C1 segment of cervical spinal cord (tissue), 14 donors: ENCODE data around the gene L3MBTL2.
A peak's percentile ranks its signal among the peaks of the same experiment; 100 is the strongest.
"Not testable (repeated sequence)": the region's sequence is repeated elsewhere in the genome, so short reads cannot be mapped to it uniquely, and the experiment has no call there.

Experiments used
- DNase-seq, 14 donors: peaks; one replicate each; lab custom pipeline; 2025; lab: John Stamatoyannopoulos, UW

The L3MBTL2 gene

GRCh38 chr22:41204992-41205900 lies at the start of gene L3MBTL2:
Gene L3MBTL2 (plus strand): TSS chr22:41205312. CDS start chr22:41205363, 51 bp downstream.
- peak; percentile 52 to 97 (median 95) for DNase-seq

DNA sequence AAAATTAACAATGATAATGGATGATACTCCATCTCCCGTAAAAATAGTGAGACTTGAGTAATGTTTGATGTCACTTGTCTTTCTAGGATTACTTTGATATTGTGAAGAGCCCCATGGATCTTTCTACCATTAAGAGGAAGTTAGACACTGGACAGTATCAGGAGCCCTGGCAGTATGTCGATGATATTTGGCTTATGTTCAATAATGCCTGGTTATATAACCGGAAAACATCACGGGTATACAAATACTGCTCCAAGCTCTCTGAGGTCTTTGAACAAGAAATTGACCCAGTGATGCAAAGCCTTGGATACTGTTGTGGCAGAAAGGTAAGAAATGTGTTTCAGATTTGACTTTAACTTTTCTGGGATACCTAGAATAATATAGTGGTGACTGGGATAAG lies 48.0 kb upstream of the L3MBTL2 start:
- peak in 1 of 14 donors; percentile 6 for DNase-seq

DNA sequence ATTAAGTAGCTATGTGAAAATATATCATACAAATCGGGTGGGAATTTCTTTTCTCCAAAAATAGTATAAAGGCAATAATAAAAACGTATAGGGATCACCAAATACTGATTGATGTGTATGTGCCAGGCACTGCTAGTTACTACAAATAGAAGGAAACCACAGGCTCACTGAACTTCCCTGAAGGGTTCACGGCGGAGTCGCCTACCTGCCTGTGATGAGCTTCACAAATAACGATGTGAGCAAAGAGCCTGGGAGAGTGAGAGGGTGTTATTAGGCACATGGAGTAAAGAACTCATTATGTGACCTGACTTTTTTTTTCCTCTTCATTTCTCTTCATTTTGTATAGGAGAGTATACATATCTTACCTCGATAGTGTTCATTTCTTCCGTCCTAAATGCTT lies 36.0 kb upstream of the L3MBTL2 start:
- DNase-seq: no peak

DNA sequence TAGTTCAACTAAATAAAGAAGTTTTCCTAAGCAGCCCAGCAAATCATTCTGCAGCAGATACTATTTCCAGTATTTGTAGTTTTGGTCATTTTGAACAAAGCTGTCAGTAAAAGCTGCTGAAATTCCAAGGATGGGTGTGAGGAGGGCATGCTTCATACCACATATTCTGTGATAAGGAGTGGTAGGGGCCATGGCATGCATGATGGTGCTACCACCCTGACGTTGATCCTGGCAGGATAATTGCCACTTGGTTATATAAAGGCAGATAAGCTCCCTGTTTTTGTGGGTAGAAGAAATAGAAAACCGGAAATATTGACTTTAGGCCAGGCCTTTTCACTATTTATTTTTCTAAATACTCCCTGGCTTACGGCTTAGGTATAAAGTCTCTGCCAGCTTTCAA lies 33.1 kb upstream of the L3MBTL2 start:
- no peak for DNase-seq

DNA sequence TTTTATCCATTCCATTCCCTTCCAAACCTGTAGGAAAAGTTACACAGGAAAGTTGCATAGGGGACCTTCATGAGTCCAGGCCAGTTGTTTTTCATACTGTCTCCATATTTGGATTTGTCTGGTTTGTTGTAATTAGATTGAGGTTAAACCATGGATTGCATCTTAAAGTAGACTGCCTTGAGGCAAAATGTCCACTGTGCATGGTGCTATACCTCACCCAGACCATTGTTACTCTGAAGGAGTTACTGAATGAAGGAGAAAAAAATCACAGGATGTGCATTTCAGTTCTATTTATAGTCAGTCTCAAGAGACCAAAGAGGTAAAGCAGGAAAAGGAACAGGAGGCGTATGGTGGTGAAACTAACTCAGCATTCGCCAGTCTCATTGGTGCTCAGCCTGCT lies 29.6 kb upstream of the L3MBTL2 start:
- DNase-seq: no peak

DNA sequence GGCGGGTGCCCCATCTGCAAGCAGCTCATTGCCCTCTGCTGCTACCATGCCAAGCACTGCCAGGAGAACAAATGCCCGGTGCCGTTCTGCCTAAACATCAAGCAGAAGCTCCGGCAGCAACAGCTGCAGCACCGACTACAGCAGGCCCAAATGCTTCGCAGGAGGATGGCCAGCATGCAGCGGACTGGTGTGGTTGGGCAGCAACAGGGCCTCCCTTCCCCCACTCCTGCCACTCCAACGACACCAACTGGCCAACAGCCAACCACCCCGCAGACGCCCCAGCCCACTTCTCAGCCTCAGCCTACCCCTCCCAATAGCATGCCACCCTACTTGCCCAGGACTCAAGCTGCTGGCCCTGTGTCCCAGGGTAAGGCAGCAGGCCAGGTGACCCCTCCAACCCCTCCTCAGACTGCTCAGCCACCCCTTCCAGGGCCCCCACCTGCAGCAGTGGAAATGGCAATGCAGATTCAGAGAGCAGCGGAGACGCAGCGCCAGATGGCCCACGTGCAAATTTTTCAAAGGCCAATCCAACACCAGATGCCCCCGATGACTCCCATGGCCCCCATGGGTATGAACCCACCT lies 28.0 kb upstream of the L3MBTL2 start:
- DNase-seq: peak in 1 of 14 donors; percentile 5

- DNase-seq: peak in 2 of 14 donors; percentile 35 to 37
Observed at GRCh38 chr22:41177622-41178424, 27.3 kb upstream of the L3MBTL2 start.

- DNase-seq: peak in 13 of 14 donors; percentile 8 to 59 (median 18)
Observed at GRCh38 chr22:41178425-41178975, 26.6 kb upstream of the L3MBTL2 start.

GRCh38 chr22:41180362-41180761 lies 24.8 kb upstream of the L3MBTL2 start:
- DNase-seq: not testable (repeated sequence)

DNA sequence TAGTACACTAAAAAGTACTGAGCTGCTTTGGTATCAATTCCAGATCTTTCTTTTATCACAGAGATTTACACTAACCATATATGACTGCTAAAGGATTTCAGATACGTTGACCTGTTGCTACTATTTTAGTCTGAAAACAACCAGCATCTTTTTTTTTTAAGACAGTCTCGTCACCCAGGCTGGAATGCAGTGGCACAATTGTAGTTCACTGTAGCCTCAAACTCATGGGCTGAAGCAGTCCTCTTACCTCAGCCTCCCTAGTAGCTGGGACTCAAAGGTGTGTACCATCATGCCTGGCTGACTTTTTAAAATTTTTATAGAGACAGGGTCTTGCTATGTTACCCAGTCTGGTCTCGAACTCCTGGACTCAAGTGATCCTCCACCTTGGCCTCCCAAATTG lies 24.2 kb upstream of the L3MBTL2 start:
- no peak for DNase-seq

DNA sequence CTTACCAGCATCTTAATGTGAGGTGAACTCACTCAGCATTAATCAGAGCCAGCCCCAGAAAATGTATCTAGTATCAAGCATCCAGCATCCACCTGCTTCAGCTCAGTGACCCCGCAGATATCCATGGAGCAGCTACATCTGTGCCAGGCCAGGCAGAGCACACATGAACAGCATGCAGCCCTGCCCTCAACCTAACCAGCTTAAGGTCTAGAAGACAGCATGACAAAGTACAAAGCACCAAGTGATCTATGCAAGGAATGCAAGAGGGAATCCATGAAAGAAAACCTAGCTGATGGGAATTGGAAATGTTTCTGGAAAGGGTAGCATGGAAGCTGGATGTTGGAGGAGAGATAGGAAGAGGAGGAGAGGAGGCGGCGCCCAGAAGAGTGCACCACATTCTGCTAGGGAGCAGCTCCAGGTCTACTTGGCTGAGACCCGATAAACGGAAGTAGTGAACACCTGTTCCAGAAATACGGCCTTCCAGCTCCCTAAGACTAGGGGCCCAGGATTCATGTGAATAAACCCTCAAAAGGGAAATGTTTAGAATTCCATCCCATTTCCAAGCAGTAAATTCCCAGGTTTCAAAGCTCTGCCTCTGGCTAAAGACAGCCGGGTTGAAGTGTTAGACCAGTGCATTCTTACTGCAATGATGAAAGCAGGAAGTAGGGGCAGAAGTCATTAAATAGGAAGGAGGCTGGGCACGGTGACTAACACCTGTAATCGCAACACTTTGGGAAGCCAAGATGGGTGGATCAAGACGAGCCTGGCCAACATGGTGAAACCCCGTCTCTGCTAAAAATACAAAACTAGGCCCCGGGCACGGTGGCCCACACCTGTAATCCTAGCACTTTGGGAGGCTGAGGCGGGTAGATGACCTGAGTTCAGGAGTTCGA lies 23.5 kb upstream of the L3MBTL2 start:
- DNase-seq: peak in 1 of 14 donors; percentile 55

GRCh38 chr22:41184679-41185078 lies 20.4 kb upstream of the L3MBTL2 start:
- DNase-seq: no peak

DNA sequence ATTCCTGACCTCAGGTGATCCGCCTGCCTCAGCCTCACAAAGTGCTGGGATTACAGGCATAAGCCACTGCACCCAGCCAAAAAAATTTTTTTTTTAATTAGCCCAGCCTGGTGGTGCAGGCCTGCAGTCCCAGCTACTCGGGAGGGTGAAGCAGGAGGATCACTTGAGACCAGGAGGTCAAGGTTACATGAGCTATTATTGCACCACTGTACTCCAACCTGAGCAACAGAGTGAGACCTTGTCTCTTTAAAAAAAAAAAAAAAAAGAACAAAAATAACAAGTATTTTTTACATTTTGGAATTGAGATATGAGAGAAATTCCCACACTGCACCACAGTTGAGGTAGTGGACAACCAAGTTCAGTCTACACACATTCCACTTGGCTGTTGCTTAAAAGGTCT lies 13.6 kb upstream of the L3MBTL2 start:
- no peak for DNase-seq

DNA sequence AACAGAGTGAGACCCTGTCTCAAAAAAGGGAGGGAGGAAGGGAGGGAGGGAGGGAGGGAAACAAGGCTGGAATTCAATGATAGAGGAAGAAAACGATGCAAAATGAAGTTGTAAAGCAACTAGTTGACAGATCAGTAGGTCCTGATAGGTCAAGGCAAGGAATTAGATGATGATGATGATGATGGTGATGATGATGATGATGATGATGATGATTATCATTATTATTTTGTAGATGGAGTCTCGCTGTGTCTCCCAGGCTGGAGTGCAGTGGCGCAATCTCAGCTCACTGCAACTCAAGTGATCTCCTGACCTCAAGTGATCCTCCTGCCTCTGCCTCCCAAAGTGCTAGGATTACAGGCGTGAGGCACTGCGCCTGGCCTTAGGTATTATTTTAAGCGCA lies 11.3 kb upstream of the L3MBTL2 start:
- no peak for DNase-seq

GRCh38 chr22:41197038-41197972 lies 7.8 kb upstream of the L3MBTL2 start:
- DNase-seq: peak in 13 of 14 donors; percentile 47 to 89 (median 74)

- DNase-seq: no peak
Observed at GRCh38 chr22:41198027-41198580, 7.0 kb upstream of the L3MBTL2 start.

- DNase-seq: no peak
Observed at GRCh38 chr22:41201141-41201540, 4.0 kb upstream of the L3MBTL2 start.

- DNase-seq: no peak
Observed at GRCh38 chr22:41203118-41203517, 2.0 kb upstream of the L3MBTL2 start.

GRCh38 chr22:41204066-41204465 lies 1.0 kb upstream of the L3MBTL2 start:
- no peak for DNase-seq
